Smooth muscle cell (in vitro differentiated cells): Measurements from ENCODE around the gene CAPZB. TPM values are rescaled to one million over a fixed set of nuclear protein-coding genes. Genes with fewer than 3 reads are reported as not detected.

Experiments used
- DNase-seq: peaks from one replicate; lab custom pipeline; 2025; ENCODE audit not compliant: unreplicated experiment; lab: John Stamatoyannopoulos, UW
- H2AFZ ChIP-seq: fragments of 200-600 bp; sonication (generic); 2 replicates; pipeline ENCODE4 v1.6.0; 2016; ENCODE audit warnings: antibody characterized with exemption, low read depth, mild to moderate bottlenecking
- H3F3A ChIP-seq: fragments of 200-600 bp; sonication (generic); 2 replicates; pipeline ENCODE4 v1.6.0; 2017; ENCODE audit warnings: antibody characterized with exemption, low read depth
- H3K27ac ChIP-seq: fragments of 200-600 bp; sonication (generic); 2 replicates; pipeline ENCODE4 v1.5.1; 2016; ENCODE audit warnings: low read depth, mild to moderate bottlenecking
- H3K27me3 ChIP-seq: fragments of 200-600 bp; sonication (generic); 2 replicates; pipeline ENCODE4 v1.6.1; 2016; ENCODE audit warnings: low read depth, mild to moderate bottlenecking
- H3K36me3 ChIP-seq: fragments of 200-600 bp; sonication (generic); 2 replicates; pipeline ENCODE4 v1.5.1; 2016; ENCODE audit warnings: low read depth
- H3K4me1 ChIP-seq: fragments of 200-600 bp; sonication (generic); 2 replicates; pipeline ENCODE4 v1.5.1; 2016; ENCODE audit warnings: low read depth
- H3K4me2 ChIP-seq: fragments of 200-600 bp; sonication (generic); 2 replicates; pipeline ENCODE4 v1.6.0; 2016; ENCODE audit warnings: mild to moderate bottlenecking
- H3K4me3 ChIP-seq: fragments of 200-600 bp; sonication (generic); 2 replicates; pipeline ENCODE4 v1.5.1; 2016; ENCODE audit warnings: mild to moderate bottlenecking
- H3K79me2 ChIP-seq: fragments of 200-600 bp; sonication (generic); 2 replicates; pipeline ENCODE4 v1.6.0; 2016; ENCODE audit warnings: low read depth, mild to moderate bottlenecking
- H3K9ac ChIP-seq: fragments of 200-600 bp; sonication (generic); 2 replicates; pipeline ENCODE4 v1.6.0; 2016; ENCODE audit warnings: low read depth
- H3K9me3 ChIP-seq: fragments of 200-600 bp; sonication (generic); replicated peaks from 2 replicates; pipeline ENCODE4 v1.5.1; 2016; ENCODE audit warnings: low read depth
- H4K20me1 ChIP-seq: fragments of 200-600 bp; sonication (generic); 2 replicates; pipeline ENCODE4 v1.6.0; 2016; ENCODE audit warnings: low read depth
- WGBS: methylation state at CpG from one replicate; pipeline ENCODE4 v1.1.7; 2016; ENCODE audit warnings: low lambda C conversion rate; 5-methylcytosine and 5-hydroxymethylcytosine counted together
- polyA plus RNA-seq: library from polyadenylated mRNA; unstranded; fragments of >200 nt; fragmentation: Nextera tagmentation; extraction: Ambion mirVana; gene quantifications from 2 replicates; pipeline ENCODE4 v1.2.1, GENCODE V29; 2016
- total RNA-seq: library from RNA; depleted of rRNA; stranded (reverse); fragments of >200 nt; gene quantifications from 2 replicates; pipeline ENCODE4 v1.2.3, GENCODE V29; 2014
- TF ChIP-seq, protein P1 (sequence below): fragments of 200-600 bp; sonication (generic); IDR thresholded peaks from 2 replicates; pipeline ENCODE4 v1.5.1; 2017; ENCODE audit warnings: borderline replicate concordance, mild to moderate bottlenecking, antibody characterized with exemption; ENCODE audit not compliant: insufficient read depth, poor library complexity, severe bottlenecking

The CAPZB gene
- total and polyA plus RNA-seq, 2 experiments from 2014 or later: 205 to 405 TPM

DNA sequence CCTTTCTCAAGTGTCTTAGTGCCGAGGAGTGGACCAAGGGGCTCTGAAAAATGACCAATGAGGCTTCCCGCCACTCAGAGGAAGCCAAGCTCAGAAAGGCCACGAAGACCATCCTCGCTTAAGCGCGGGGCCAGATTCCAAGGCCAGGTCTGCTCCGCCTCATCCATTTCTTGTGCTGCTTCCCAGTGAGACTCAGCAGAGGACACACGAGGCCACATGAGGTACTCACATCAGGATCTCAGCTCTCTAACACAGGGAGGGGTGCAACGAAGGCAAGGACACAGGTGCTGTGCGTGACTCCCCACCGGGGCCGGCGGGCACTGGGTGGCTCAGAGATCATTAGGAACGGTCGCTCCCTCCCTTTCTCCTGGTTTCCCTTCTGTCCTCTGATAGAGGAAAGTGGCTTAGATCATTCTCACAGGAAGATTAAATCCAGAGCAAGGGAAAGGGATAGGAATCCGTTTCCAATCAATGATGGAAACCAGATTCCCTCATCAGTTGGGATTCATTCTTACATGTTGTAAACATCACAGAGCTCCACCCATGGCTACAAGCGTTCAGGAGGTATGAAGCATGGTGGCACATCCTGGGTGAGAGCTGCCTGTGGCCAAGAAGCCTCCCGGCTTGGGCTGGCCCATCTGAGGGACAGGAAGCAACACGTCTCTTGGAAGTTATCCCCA lies 46.7 kb downstream of the CAPZB start:
- 81% methylated on average over 19 of the region's 19 CpGs for WGBS
- Histone ChIP-seq H3K27me3 (no peaks in the 10 kb centered on the region), H3K4me1 (peaks cover 15% of the 10 kb centered on the region), H3K9me3 (no peaks in the 10 kb centered on the region), H3K9ac (no peak overlapping the region), H3K79me2 (peaks cover 90% of the 10 kb centered on the region), H2AFZ (no peak overlapping the region), H4K20me1 (peaks cover 98% of the 10 kb centered on the region), H3K4me3 (no peak overlapping the region), H3K4me2 (no peak overlapping the region), H3K27ac (peak overlapping the region; percentile 89), H3F3A (peaks cover 29% of the 10 kb centered on the region), H3K36me3 (no peaks in the 10 kb centered on the region)
- TF ChIP-seq, protein P1, sequence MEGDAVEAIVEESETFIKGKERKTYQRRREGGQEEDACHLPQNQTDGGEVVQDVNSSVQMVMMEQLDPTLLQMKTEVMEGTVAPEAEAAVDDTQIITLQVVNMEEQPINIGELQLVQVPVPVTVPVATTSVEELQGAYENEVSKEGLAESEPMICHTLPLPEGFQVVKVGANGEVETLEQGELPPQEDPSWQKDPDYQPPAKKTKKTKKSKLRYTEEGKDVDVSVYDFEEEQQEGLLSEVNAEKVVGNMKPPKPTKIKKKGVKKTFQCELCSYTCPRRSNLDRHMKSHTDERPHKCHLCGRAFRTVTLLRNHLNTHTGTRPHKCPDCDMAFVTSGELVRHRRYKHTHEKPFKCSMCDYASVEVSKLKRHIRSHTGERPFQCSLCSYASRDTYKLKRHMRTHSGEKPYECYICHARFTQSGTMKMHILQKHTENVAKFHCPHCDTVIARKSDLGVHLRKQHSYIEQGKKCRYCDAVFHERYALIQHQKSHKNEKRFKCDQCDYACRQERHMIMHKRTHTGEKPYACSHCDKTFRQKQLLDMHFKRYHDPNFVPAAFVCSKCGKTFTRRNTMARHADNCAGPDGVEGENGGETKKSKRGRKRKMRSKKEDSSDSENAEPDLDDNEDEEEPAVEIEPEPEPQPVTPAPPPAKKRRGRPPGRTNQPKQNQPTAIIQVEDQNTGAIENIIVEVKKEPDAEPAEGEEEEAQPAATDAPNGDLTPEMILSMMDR: no peak
- DNase-seq: no peak

DNA sequence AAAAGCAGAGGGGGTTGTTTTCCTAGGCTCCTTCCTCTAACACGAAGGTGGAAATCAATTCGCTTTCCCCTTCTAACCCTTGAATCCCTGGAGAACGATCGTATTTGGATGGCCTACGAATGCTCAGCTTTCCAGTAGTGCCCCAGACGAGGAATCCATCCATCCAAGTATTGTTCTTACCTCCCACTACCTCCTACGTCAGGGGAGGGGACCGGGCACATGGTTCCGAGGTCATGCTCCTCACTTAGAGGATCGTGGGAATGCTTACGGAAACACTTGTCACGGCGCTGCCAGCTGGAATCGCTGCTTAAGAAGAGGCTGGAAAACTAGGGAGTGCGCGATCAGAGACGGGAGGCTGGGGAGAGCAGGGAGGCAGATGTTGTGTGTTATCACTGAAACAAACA lies 47.4 kb downstream of the CAPZB start:
- H3K79me2 ChIP-seq: peaks cover 90% of the 10 kb centered on the region
- no peak for DNase-seq
- no peak overlapping the region for H3K9ac ChIP-seq
- 83% methylated on average over 17 of the region's 17 CpGs for WGBS
- H3K4me1 ChIP-seq: peaks cover 15% of the 10 kb centered on the region
- no peaks in the 10 kb centered on the region for H3K9me3 ChIP-seq
- H3F3A ChIP-seq: peaks cover 29% of the 10 kb centered on the region
- no peak overlapping the region for H3K4me2 ChIP-seq
- H3K27ac ChIP-seq: peak overlapping the region; percentile 89
- H3K4me3 ChIP-seq: no peak overlapping the region
- no peaks in the 10 kb centered on the region for H3K27me3 ChIP-seq
- H2AFZ ChIP-seq: no peak overlapping the region
- H4K20me1 ChIP-seq: peaks cover 98% of the 10 kb centered on the region
- TF ChIP-seq, protein P1: no peak
- H3K36me3 ChIP-seq: no peaks in the 10 kb centered on the region

DNA sequence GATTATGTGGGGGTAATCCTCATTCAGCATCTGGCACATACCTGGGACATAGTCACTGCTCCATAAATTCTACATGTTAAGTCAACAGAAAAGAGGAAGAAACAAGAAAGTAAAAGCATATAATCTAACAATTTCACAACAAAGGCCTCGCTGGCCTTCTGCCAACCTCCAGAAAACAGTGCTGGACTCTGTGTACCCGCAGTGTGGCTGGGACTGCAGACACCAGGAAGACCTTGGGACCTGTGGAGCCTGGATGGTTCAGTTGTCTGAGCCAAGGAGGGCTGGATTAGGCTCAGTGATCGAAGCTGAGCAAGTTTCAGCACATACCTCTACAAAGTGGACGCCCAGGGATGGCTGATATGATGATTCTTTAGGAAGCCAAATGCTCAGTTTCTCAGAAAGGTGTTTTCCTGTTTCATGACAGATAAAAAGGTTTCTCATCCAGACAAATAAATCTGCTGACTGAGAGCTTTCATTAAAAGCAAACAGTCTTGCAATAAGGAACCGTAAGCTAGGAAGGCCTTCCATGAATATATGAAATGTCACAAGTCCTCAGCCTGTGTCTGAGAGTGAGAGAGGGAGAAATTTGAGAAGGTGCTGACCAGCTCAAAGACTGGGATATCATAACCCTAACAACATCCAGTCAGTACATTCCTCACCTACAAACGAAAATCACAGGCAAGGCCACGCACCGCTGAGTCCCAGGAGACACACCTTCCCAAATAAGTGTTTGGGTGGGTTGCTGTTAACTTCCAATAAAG lies 48.4 kb downstream of the CAPZB start:
- H3K9me3 ChIP-seq: no peaks in the 10 kb centered on the region
- DNase-seq: no peak
- H3K36me3 ChIP-seq: no peaks in the 10 kb centered on the region
- H3K4me1 ChIP-seq: peaks cover 15% of the 10 kb centered on the region
- no peak overlapping the region for H3K4me3 ChIP-seq
- WGBS: 64% methylated on average over 8 of the region's 8 CpGs
- H4K20me1 ChIP-seq: peaks cover 98% of the 10 kb centered on the region
- H3K79me2 ChIP-seq: peaks cover 90% of the 10 kb centered on the region
- TF ChIP-seq, protein P1: no peak
- peak overlapping the region; percentile 60 for H3K4me2 ChIP-seq
- no peak overlapping the region for H2AFZ ChIP-seq
- H3F3A ChIP-seq: peaks cover 29% of the 10 kb centered on the region
- no peaks in the 10 kb centered on the region for H3K27me3 ChIP-seq
- peak overlapping the region; percentile 38 for H3K9ac ChIP-seq
- H3K27ac ChIP-seq: peak overlapping the region; percentile 89
